Limb (tissue), 2 donors: Measurements from ENCODE around the gene SLC18B1.

Experiments
- DNase-seq, 2 donors: peaks; one replicate each; pipeline ENCODE4 v3.0.0-alpha.2; 2016; ENCODE audit errors: extremely low spot score in 2 of 2

SLC18B1 gene

GRCh38 chr6:132797951-132798868, at the start of gene SLC18B1:
SLC18B1 (minus strand) TSS chr6:132798637; CDS start chr6:132798456, 181 bp downstream.
- peak; percentile 18 to 75 for DNase-seq

GRCh38 chr6:132843316-132844035, 45.0 kb upstream of the SLC18B1 start:
- DNase-seq: no peak

- no peak for DNase-seq
These were observed 43.5 kb upstream of the SLC18B1 start for GRCh38 chr6:132841966-132842365.

GRCh38 chr6:132832891-132833290, 34.5 kb upstream of the SLC18B1 start:
- DNase-seq: no peak

- DNase-seq: peak in 1 of 2 donors; percentile 87
These were observed 31.9 kb upstream of the SLC18B1 start for GRCh38 chr6:132830334-132830751.

GRCh38 chr6:132820629-132821381, 22.4 kb upstream of the SLC18B1 start:
- DNase-seq: no peak

- no peak for DNase-seq
These were observed 21.1 kb upstream of the SLC18B1 start for GRCh38 chr6:132819405-132820161.

GRCh38 chr6:132818404-132819359, 20.2 kb upstream of the SLC18B1 start:
- no peak for DNase-seq

GRCh38 chr6:132817554-132818403, 19.3 kb upstream of the SLC18B1 start:
- DNase-seq: no peak

GRCh38 chr6:132816660-132817059, 18.2 kb upstream of the SLC18B1 start:
- DNase-seq: no peak

GRCh38 chr6:132814716-132815570, 16.5 kb upstream of the SLC18B1 start:
- DNase-seq: no peak

GRCh38 chr6:132813173-132813856, 14.9 kb upstream of the SLC18B1 start:
- DNase-seq: peak; percentile 36 to 61

GRCh38 chr6:132812756-132813172, 14.3 kb upstream of the SLC18B1 start:
- no peak for DNase-seq

- peak in 1 of 2 donors; percentile 25 for DNase-seq
These were observed 13.9 kb upstream of the SLC18B1 start for GRCh38 chr6:132812255-132812732.

GRCh38 chr6:132811276-132811675, 12.8 kb upstream of the SLC18B1 start:
- no peak for DNase-seq

- DNase-seq: no peak
These were observed 7.1 kb upstream of the SLC18B1 start for GRCh38 chr6:132805548-132805947.

- DNase-seq: no peak
These were observed 5.8 kb upstream of the SLC18B1 start for GRCh38 chr6:132804251-132804650.
